ENCODE results near the gene PPARG. TPM values are rescaled to one million over a fixed set of nuclear protein-coding genes. Genes with fewer than 3 reads are reported as not detected.

PPARG gene
- total and polyA plus RNA-seq, 2 of the 8 experiments (the other 6 are each of a cell fraction or from before 2014, with no cell fraction given), result 0.06 TPM; not detected in 1

DNA sequence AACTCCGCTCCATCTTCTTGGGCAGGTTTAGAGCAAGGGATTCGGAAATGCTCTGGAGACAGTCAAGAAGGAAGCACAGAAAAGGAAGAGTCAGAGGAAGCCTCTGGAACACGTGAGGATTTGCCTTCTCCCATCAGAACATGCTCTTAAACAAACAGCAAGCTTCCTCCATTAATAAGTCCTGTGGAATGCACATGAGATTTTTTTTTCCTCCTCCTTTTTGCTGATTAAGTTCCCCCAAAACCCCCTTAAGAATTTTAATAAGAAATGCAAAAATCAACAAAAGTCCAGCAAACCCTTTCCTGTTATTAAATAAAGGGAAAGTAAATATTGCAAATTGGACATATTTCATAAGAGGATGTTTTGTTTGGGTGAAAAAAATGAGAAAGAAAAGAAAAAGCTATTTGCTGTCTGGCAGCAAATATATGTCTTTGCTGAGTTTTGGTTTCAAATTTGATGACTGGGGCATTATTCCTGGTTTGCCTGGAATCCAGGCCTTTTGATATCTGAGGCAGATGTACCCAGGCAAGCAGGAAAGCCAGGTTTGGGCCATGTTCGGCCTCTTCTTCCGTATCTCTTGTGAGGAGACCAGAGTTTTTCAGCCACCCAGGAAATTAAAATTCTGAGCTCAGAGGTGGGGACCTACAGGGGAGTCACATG lies 187.5 kb downstream of the PPARG start:
- H2BK12ac ChIP-seq (ENCODE audit: low read depth, low read length), result no peak overlapping the region
- H4K8ac ChIP-seq (ENCODE audit: extremely low read depth, insufficient read depth, low read length), result no peak overlapping the region
- no peaks in the 10 kb centered on the region for H4K20me1 ChIP-seq (replicated peaks in 1 of 2; ENCODE audit: control insufficient read depth in 1 of 2, insufficient read depth in 2 of 2, low read length in 2 of 2)
- H3K79me2 ChIP-seq (ENCODE audit: control insufficient read depth in 1 of 2, insufficient read depth in 2 of 2, low read length in 2 of 2), result no peaks in the 10 kb centered on the region
- no peak overlapping the region for H2BK20ac ChIP-seq (ENCODE audit: low read length)
- CTCF ChIA-PET (ENCODE audit: partially characterized antibody), result interaction anchor here (0.6 to 2.1 kb wide), 4 partner anchors 16 to 341 kb away, joined by 3 to 8 read pairs (median 4); no protein-coding TSS in a partner anchor
- no peaks in the 10 kb centered on the region for H3K23me2 ChIP-seq (ENCODE audit: low read depth, low read length)
- no peak overlapping the region for H3K18ac ChIP-seq (ENCODE audit: extremely low read depth, low read length)
- H2BK120ac ChIP-seq (replicated peaks; ENCODE audit: low read depth, low read length), result no peak overlapping the region
- no peaks in the 10 kb centered on the region for H3K9me3 ChIP-seq (ENCODE audit: insufficient read depth in 2 of 2, low read depth in 1 of 2, low read length in 1 of 2)
- H3K4me2 ChIP-seq (ENCODE audit: insufficient read depth in 1 of 2, low read depth in 2 of 2, low read length in 2 of 2), result no peak overlapping the region
- no peak for DNase-seq (ENCODE audit: low read depth in 1 of 2, low spot score in 2 of 2)
- no peaks in the 10 kb centered on the region for H3K27me3 ChIP-seq (replicated peaks in 1 of 4; ENCODE audit: control insufficient read depth in 3 of 4, extremely low read depth in 1 of 4, insufficient read depth in 3 of 4, low read length in 3 of 4)
- H3K4me3 ChIP-seq (ENCODE audit: extremely low read depth in 1 of 4, insufficient read depth in 2 of 4, low read depth in 3 of 4, low read length in 4 of 4), result no peak overlapping the region
- no peaks in the 10 kb centered on the region for H3K79me1 ChIP-seq (ENCODE audit: low read depth, low read length)
- H4K91ac ChIP-seq (replicated peaks; ENCODE audit: insufficient read length, low read length), result no peak overlapping the region
- 88% methylated on average over 5 of the region's 5 CpGs; no CpG with 5 or more reads in 1 of the 2 experiments for WGBS, 2 experiments (ENCODE audit: extremely low coverage in 1 of 2, insufficient coverage in 1 of 2, insufficient read length in 1 of 2, insufficient replicate concordance in 2 of 2, low coverage in 1 of 2, low lambda C conversion rate in 2 of 2, missing lambda C conversion rate in 1 of 2)
- POLR2A ChIA-PET (ENCODE audit: partially characterized antibody), result interaction anchor here (1.1 kb wide), 1 partner anchor 24 kb away, joined by 3 read pairs; no protein-coding TSS in a partner anchor
- no peak overlapping the region for H3K23ac ChIP-seq (ENCODE audit: insufficient read length)
- no peak overlapping the region for H2BK15ac ChIP-seq (ENCODE audit: low read length)
- no peak overlapping the region for H3K14ac ChIP-seq (ENCODE audit: insufficient read length)
- H3K36me3 ChIP-seq (ENCODE audit: control insufficient read depth in 2 of 4, insufficient read depth in 4 of 4, low read length in 3 of 4), result no peaks in the 10 kb centered on the region
- no peak overlapping the region for H2AK5ac ChIP-seq (ENCODE audit: low read depth, low read length)
- H4K5ac ChIP-seq (ENCODE audit: insufficient read length, low read depth, low read length), result no peak overlapping the region
- no peak for FAIRE-seq
- H3K4me1 ChIP-seq (replicated peaks in 1 of 4; ENCODE audit: control insufficient read depth in 3 of 4, insufficient read depth in 4 of 4, low read length in 3 of 4), result peaks cover 0 to 5% (median 1%) of the 10 kb centered on the region in 4 experiments; a peak in 5 of 7 replicates
- no peak overlapping the region for H2BK5ac ChIP-seq (ENCODE audit: low read depth, low read length)
- no peak overlapping the region for H3K56ac ChIP-seq (replicated peaks; ENCODE audit: insufficient read length, low read depth, low read length)
- H3K27ac ChIP-seq (ENCODE audit: low read depth, low read length), result no peak overlapping the region
- no peak overlapping the region for H3K9ac ChIP-seq (replicated peaks in 1 of 4; ENCODE audit: extremely low read depth in 1 of 4, low read depth in 3 of 4, low read length in 3 of 4)
- no peak overlapping the region for H3K4ac ChIP-seq (replicated peaks; ENCODE audit: insufficient read length, low read depth, low read length)
- H2AFZ ChIP-seq (ENCODE audit: low read length), result 0 out of 2 replicates have a peak overlapping the region, but pooled peaks have one; percentile 1
- TF ChIP-seq POU5F1 (IDR thresholded peaks at IDR 0.05; ENCODE audit: low read depth, low read length) (no peak), KDM5A (IDR thresholded peaks at IDR 0.05; ENCODE audit: low read length) (no peak), RBBP5 (IDR thresholded peaks at IDR 0.05; ENCODE audit: borderline replicate concordance, low read depth, low read length) (no peak), CHD2 (IDR thresholded peaks at IDR 0.05; ENCODE audit: low read length) (no peak), TBP (IDR thresholded peaks at IDR 0.05; ENCODE audit: low read depth, low read length) (no peak), SUZ12 (IDR thresholded peaks at IDR 0.05; ENCODE audit: low read length) (no peak), TAF7 (optimal IDR thresholded peaks at IDR 0.05; ENCODE audit: borderline replicate concordance, low read depth, low read length) (no peak), TEAD4 (IDR thresholded peaks at IDR 0.05; ENCODE audit: low read depth, low read length) (no peak)
